ENCODE data around the gene BTG1. TPM values are rescaled to one million over a fixed set of nuclear protein-coding genes. Genes with fewer than 3 reads are reported as not detected.

The BTG1 gene
- total and polyA plus RNA-seq, 9 of the 15 experiments (the other 6 are each of a cell fraction or from before 2014, with no cell fraction given), result 3.7 to 28.6 (median 7.4) TPM

DNA sequence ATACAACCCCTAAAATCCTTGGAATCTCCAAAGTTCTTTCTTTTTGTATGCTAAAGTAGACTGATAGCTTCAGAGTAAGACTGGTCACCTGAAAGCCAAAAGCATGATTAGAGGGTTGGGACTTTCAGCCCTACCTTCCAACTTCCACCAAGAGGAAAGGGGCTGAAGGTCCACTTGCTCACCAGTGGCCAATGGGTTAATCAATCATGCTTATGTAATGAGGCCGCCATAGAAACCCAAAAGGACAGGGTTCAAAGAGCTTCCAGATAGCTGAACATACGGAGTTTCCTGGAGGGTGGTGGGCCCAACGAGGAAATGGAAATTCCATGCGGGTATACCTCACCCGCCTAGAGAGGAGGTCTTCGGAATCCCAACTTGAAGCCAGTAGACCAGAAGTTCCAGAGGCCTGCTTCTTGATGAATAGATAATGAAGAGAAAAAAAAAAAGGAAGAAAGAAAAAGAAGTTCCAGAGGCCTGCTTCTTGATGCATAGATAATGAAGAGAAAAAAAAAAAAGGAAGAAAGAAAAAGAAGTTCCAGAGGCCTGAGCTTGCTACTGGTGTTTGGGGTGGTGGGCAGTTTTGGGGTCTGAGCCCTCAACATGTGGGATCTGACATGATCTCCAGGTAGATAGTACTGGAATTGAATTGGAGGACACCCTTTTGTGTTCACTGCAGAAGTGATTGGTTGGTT lies 11.2 kb upstream of the BTG1 start:
- BruUV-seq (replicated peaks), result no TSS peak
- no peak for FAIRE-seq
- CTCF ChIA-PET (ENCODE audit: low intra/inter-chr PET ratio), result no interaction called here

DNA sequence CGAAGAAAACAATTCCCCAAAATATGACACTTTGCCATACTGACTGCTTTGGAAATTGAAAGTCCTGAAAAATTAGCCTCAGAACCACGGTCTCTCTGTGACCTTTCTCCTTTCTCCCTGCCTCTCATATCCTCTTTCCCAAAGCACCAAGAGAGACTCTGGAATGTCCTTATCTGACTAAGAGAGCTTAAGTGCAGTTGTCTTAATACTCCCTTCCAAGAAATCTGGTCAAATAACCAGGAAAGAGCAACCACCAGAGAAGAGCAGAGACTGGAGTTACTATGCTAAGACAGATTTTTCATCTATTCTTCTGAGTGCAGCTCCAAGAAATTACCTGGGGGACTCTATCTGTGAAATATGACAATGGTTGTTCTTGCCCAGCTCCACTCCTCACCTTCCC lies 10.5 kb upstream of the BTG1 start:
- H3K9me3 ChIP-seq (replicated peaks; ENCODE audit: control insufficient read depth, insufficient read depth, low read depth, low read length), result no peaks in the 10 kb centered on the region
- in situ Hi-C loops (cut with MboI) (no loop called here), intact Hi-C loops (cut with micrococcal nuclease) (no loop called here)
- H4K20me1 ChIP-seq (replicated peaks; ENCODE audit: control insufficient read depth, insufficient read depth, low read length), result no peaks in the 10 kb centered on the region
- H3K4me1 ChIP-seq (replicated peaks in 1 of 2; ENCODE audit: control insufficient read depth in 2 of 2, insufficient read depth in 2 of 2, low read length in 2 of 2), result peaks cover 0 to 13% of the 10 kb centered on the region in 2 experiments; a peak in 3 of 5 replicates
- H3K4me2 ChIP-seq (ENCODE audit: insufficient read depth, low read length), result no peak overlapping the region
- no peak overlapping the region for H2AFZ ChIP-seq (ENCODE audit: low read depth, low read length)
- WGBS (ENCODE audit: insufficient coverage, low coverage, missing lambda C conversion rate), result 37% methylated on average over 2 of the region's 2 CpGs
- H3K9ac ChIP-seq (ENCODE audit: insufficient read depth in 1 of 2, low read depth in 2 of 2, low read length in 2 of 2), result no peak overlapping the region
- H3K27ac ChIP-seq (ENCODE audit: extremely low read depth, low read depth, low read length), result no peak overlapping the region
- DNase-seq (ENCODE audit: extremely low read depth in 1 of 4, low spot score in 3 of 4), result no peak
- no peak for FAIRE-seq
- CTCF ChIA-PET (ENCODE audit: low intra/inter-chr PET ratio), result no interaction called here
- no TSS peak for BruUV-seq (replicated peaks)
- H3K9me1 ChIP-seq (ENCODE audit: control insufficient read depth, insufficient read depth, low read length), result no peaks in the 10 kb centered on the region
- H3K79me2 ChIP-seq (ENCODE audit: control insufficient read depth, insufficient read depth, low read length), result no peaks in the 10 kb centered on the region
- ATAC-seq, result no peak; the same call in 2 of the 3 replicates
- no peak overlapping the region for H3K4me3 ChIP-seq
- H3K36me3 ChIP-seq (ENCODE audit: control insufficient read depth, insufficient read depth, low read length), result no peaks in the 10 kb centered on the region
- no peaks in the 10 kb centered on the region for H3K27me3 ChIP-seq (ENCODE audit: control insufficient read depth in 2 of 2, insufficient read depth in 2 of 2, low read length in 2 of 2)
- POLR2A ChIA-PET, result interaction anchor here (0.6 to 1.9 kb wide), 2 partner anchors 11 to 1218 kb away, joined by 3 to 9 read pairs; partner anchors contain the start of gene BTG1
- TF ChIP-seq, protein P1, sequence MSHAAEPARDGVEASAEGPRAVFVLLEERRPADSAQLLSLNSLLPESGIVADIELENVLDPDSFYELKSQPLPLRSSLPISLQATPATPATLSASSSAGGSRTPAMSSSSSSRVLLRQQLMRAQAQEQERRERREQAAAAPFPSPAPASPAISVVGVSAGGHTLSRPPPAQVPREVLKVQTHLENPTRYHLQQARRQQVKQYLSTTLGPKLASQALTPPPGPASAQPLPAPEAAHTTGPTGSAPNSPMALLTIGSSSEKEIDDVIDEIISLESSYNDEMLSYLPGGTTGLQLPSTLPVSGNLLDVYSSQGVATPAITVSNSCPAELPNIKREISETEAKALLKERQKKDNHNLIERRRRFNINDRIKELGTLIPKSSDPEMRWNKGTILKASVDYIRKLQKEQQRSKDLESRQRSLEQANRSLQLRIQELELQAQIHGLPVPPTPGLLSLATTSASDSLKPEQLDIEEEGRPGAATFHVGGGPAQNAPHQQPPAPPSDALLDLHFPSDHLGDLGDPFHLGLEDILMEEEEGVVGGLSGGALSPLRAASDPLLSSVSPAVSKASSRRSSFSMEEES (CRISPR knock-in tag; IDR thresholded peaks at IDR 0.05), result no peak
- TF ChIP-seq ARID1B (IDR thresholded peaks at IDR 0.05), result 0 out of 2 replicates have a peak, but pooled peaks have one; percentile 17
- TF ChIP-seq SOX6 (IDR thresholded peaks at IDR 0.05), result peak; percentile 47; the same call in 1 of the 2 replicates
- 0 out of 2 replicates have a peak, but pooled peaks have one; percentile 26 for TF ChIP-seq HDAC2 (IDR thresholded peaks at IDR 0.05)
- TF ChIP-seq STAT5B (CRISPR knock-in tag; IDR thresholded peaks at IDR 0.05), result no peak
- no peak for TF ChIP-seq ZNF239 (CRISPR knock-in tag; IDR thresholded peaks at IDR 0.05)
- TF ChIP-seq, protein P2, sequence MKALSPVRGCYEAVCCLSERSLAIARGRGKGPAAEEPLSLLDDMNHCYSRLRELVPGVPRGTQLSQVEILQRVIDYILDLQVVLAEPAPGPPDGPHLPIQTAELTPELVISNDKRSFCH (CRISPR knock-in tag; IDR thresholded peaks at IDR 0.05), result no peak
- TF ChIP-seq, protein P2 (tag; IDR thresholded peaks at IDR 0.05), result 0 out of 2 replicates have a peak, but pooled peaks have one; percentile 28
- no peak for TF ChIP-seq U2AF1 (optimal IDR thresholded peaks at IDR 0.05; ENCODE audit: low read depth, low read length)
- TF ChIP-seq KDM1A (IDR thresholded peaks at IDR 0.05), result peak; percentile 31 to 77; a peak in 2 of 4 replicates
- TF ChIP-seq CSDE1 (IDR thresholded peaks at IDR 0.05), result no peak
- TF ChIP-seq CXXC5 (CRISPR knock-in tag; IDR thresholded peaks at IDR 0.05), result 0 out of 2 replicates have a peak, but pooled peaks have one; percentile 9
- TF ChIP-seq STAT5A (IDR thresholded peaks at IDR 0.05; ENCODE audit: borderline replicate concordance, low read length), result no peak
- TF ChIP-seq HNRNPL (IDR thresholded peaks at IDR 0.05; ENCODE audit: low read depth, low read length), result no peak

More for the DNA sequence above, 11.2 kb upstream of the BTG1 start:
- WGBS (ENCODE audit: insufficient coverage, low coverage, missing lambda C conversion rate), result 71% methylated on average over 6 of the region's 6 CpGs
- no peaks in the 10 kb centered on the region for H3K9me1 ChIP-seq (ENCODE audit: control insufficient read depth, insufficient read depth, low read length)
- intact Hi-C loops (cut with micrococcal nuclease) (no loop called here), in situ Hi-C loops (cut with MboI) (no loop called here)
- H4K20me1 ChIP-seq (replicated peaks; ENCODE audit: control insufficient read depth, insufficient read depth, low read length), result no peaks in the 10 kb centered on the region
- peaks cover 0 to 13% of the 10 kb centered on the region in 2 experiments; a peak in 3 of 5 replicates for H3K4me1 ChIP-seq (replicated peaks in 1 of 2; ENCODE audit: control insufficient read depth in 2 of 2, insufficient read depth in 2 of 2, low read length in 2 of 2)
- no peak for DNase-seq (ENCODE audit: extremely low read depth in 1 of 4, low spot score in 3 of 4)
- POLR2A ChIA-PET, result interaction anchor here (0.5 to 1.9 kb wide), 3 partner anchors 12 to 320 kb away, joined by 3 to 9 read pairs (median 4); partner anchors contain the start of gene BTG1
- no peak overlapping the region for H3K4me3 ChIP-seq
- H3K36me3 ChIP-seq (ENCODE audit: control insufficient read depth, insufficient read depth, low read length), result no peaks in the 10 kb centered on the region
- H3K4me2 ChIP-seq (ENCODE audit: insufficient read depth, low read length), result no peak overlapping the region
- ATAC-seq, result no peak
- H3K9ac ChIP-seq (ENCODE audit: insufficient read depth in 1 of 2, low read depth in 2 of 2, low read length in 2 of 2), result no peak overlapping the region
- no peak overlapping the region for H3K27ac ChIP-seq (ENCODE audit: extremely low read depth, low read depth, low read length)
- no peaks in the 10 kb centered on the region for H3K79me2 ChIP-seq (ENCODE audit: control insufficient read depth, insufficient read depth, low read length)
- H3K9me3 ChIP-seq (replicated peaks; ENCODE audit: control insufficient read depth, insufficient read depth, low read depth, low read length), result no peaks in the 10 kb centered on the region
- no peak overlapping the region for H2AFZ ChIP-seq (ENCODE audit: low read depth, low read length)
- H3K27me3 ChIP-seq (ENCODE audit: control insufficient read depth in 2 of 2, insufficient read depth in 2 of 2, low read length in 2 of 2), result no peaks in the 10 kb centered on the region
- TF ChIP-seq GATA2 (CRISPR knock-in tag; IDR thresholded peaks at IDR 0.05), result peak; percentile 34; the same call in 1 of the 2 replicates
- TF ChIP-seq CBFA2T3 (IDR thresholded peaks at IDR 0.05), result no peak
- peak; percentile 79 for TF ChIP-seq ZNF384 (IDR thresholded peaks at IDR 0.05; ENCODE audit: low read depth, low read length)

Measured in K562 (cell line).